GM12872 (cell line): Measurements from ENCODE around the gene ZNF382.

ENCODE experiments used
- CTCF ChIP-seq: IDR thresholded peaks from 3 replicates; pipeline ENCODE4 v1.5.1; 2011; ENCODE audit warnings: low read depth, mild to moderate bottlenecking, low read length, moderate library complexity; ENCODE audit not compliant: insufficient read depth

Gene ZNF382

GRCh38 chr19:36577271-36577996, 27.7 kb upstream of the ZNF382 start:
- no peak for TF ChIP-seq CTCF

GRCh38 chr19:36579255-36579654, 25.9 kb upstream of the ZNF382 start:
- TF ChIP-seq CTCF: no peak

GRCh38 chr19:36604656-36605100, 435 bp upstream of the ZNF382 start:
- TF ChIP-seq CTCF: no peak

GRCh38 chr19:36605877-36606478, 865 bp downstream of the ZNF382 start:
- TF ChIP-seq CTCF: no peak

- no peak for TF ChIP-seq CTCF
Measured at GRCh38 chr19:36627057-36627456, 21.9 kb downstream of the ZNF382 start.

GRCh38 chr19:36635342-36635741, 30.2 kb downstream of the ZNF382 start:
- TF ChIP-seq CTCF: no peak

- TF ChIP-seq CTCF: no peak
Measured at GRCh38 chr19:36638862-36639510, 33.9 kb downstream of the ZNF382 start.
